PC-3 (cell line): ENCODE results near the gene ETFA.

Source experiments
- CTCF ChIP-seq: fragments of 300-600 bp; sonication (generic); conservative IDR thresholded peaks from 2 replicates; pipeline ENCODE4 v1.5.1; 2017; ENCODE audit warnings: antibody characterized with exemption, low read depth, mild to moderate bottlenecking, low read length
- EZH2 ChIP-seq: fragments of 300-600 bp; sonication (generic); IDR thresholded peaks from one replicate; pipeline ENCODE4 v1.6.1; 2017; ENCODE audit warnings: antibody characterized with exemption, mild to moderate bottlenecking, low read length; ENCODE audit not compliant: unreplicated experiment

- no peak for TF ChIP-seq CTCF
- no peak for TF ChIP-seq EZH2
Observed at GRCh38 chr15:76299786-76300185, 11.5 kb downstream of the ETFA start.
